Activated CD4-positive, alpha-beta T cell treated with anti-CD3 and anti-CD28 coated beads for 24 hours (primary cell): Measurements from ENCODE around the gene POLR1A.

ENCODE experiments used
- DNase-seq, 2 donors: peaks; one replicate each; pipeline ENCODE4 v3.0.0-alpha.2; 2020; ENCODE audit warnings: low read depth in 2 of 2

The POLR1A gene

GRCh38 chr2:86037795-86038192 is 67.9 kb downstream of the POLR1A start:
- DNase-seq = no peak

- DNase-seq = no peak
Observed at GRCh38 chr2:86037141-86037794, 68.4 kb downstream of the POLR1A start.

- DNase-seq = no peak
Observed at GRCh38 chr2:86036669-86037138, 69.0 kb downstream of the POLR1A start.

- DNase-seq = no peak
Observed at GRCh38 chr2:86035883-86036668, 69.6 kb downstream of the POLR1A start.

GRCh38 chr2:86035376-86035882 is 70.3 kb downstream of the POLR1A start:
- no peak for DNase-seq

- DNase-seq = no peak
Observed at GRCh38 chr2:86033751-86034692, 71.7 kb downstream of the POLR1A start.

- no peak for DNase-seq
Observed at GRCh38 chr2:86032861-86033595, 72.7 kb downstream of the POLR1A start.

GRCh38 chr2:86031606-86032005 is 74.1 kb downstream of the POLR1A start:
- no peak for DNase-seq

GRCh38 chr2:86031151-86031550 is 74.5 kb downstream of the POLR1A start:
- DNase-seq = no peak

GRCh38 chr2:86029873-86030272 is 75.8 kb downstream of the POLR1A start:
- DNase-seq = no peak

- DNase-seq = no peak
Observed at GRCh38 chr2:86028766-86029381, 76.8 kb downstream of the POLR1A start.

GRCh38 chr2:86027922-86028765 is 77.5 kb downstream of the POLR1A start:
- no peak for DNase-seq

- no peak for DNase-seq
Observed at GRCh38 chr2:86027196-86027921, 78.3 kb downstream of the POLR1A start.

- no peak for DNase-seq
Observed at GRCh38 chr2:86026744-86027065, 79.0 kb downstream of the POLR1A start.

- no peak for DNase-seq
Observed at GRCh38 chr2:86025976-86026743, 79.5 kb downstream of the POLR1A start.

GRCh38 chr2:86025229-86025820 is 80.4 kb downstream of the POLR1A start:
- no peak for DNase-seq

- DNase-seq = no peak
Observed at GRCh38 chr2:86023366-86023712, 82.3 kb downstream of the POLR1A start.

- no peak for DNase-seq
Observed at GRCh38 chr2:86022661-86023365, 82.9 kb downstream of the POLR1A start.
